ENCODE results near the gene NCAPG2.

Gene NCAPG2, protein sequence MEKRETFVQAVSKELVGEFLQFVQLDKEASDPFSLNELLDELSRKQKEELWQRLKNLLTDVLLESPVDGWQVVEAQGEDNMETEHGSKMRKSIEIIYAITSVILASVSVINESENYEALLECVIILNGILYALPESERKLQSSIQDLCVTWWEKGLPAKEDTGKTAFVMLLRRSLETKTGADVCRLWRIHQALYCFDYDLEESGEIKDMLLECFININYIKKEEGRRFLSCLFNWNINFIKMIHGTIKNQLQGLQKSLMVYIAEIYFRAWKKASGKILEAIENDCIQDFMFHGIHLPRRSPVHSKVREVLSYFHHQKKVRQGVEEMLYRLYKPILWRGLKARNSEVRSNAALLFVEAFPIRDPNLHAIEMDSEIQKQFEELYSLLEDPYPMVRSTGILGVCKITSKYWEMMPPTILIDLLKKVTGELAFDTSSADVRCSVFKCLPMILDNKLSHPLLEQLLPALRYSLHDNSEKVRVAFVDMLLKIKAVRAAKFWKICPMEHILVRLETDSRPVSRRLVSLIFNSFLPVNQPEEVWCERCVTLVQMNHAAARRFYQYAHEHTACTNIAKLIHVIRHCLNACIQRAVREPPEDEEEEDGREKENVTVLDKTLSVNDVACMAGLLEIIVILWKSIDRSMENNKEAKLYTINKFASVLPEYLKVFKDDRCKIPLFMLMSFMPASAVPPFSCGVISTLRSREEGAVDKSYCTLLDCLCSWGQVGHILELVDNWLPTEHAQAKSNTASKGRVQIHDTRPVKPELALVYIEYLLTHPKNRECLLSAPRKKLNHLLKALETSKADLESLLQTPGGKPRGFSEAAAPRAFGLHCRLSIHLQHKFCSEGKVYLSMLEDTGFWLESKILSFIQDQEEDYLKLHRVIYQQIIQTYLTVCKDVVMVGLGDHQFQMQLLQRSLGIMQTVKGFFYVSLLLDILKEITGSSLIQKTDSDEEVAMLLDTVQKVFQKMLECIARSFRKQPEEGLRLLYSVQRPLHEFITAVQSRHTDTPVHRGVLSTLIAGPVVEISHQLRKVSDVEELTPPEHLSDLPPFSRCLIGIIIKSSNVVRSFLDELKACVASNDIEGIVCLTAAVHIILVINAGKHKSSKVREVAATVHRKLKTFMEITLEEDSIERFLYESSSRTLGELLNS

DNA sequence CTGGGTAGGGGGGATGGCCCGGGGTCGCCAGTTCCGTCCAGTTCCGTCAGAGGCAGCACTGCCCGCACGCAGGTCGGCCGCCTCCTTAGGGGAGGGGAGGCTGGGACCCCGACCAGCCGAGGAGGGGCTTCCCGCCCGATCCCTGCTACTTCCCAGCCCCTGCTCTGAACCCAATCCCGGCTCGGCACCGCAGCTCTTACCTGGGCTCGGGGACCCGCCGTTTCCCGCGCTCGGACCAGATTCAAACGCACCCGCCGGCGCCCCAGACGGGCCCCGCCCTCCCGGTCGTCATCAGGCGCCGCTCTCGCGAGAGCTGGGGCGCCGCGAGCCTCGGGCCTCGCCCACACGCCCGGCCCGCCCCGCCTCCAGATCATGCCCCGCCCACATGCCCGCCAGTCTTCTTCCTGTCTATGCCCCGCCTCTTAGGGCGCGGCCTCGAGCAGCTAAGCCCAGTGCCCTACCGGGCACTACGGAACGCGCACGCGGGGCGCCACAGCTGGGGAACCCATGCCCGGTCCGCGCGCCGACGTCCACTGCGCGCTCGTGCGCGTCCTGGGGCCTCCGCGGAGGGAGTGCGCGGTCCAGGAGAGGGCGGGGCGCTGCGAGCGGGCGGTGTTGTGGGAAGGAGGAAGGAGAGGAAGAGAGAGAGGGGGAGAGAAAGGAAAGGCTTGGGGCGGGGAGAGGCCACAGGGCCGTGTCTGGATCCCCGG is at the start of gene NCAPG2:
Gene NCAPG2, minus strand, starts transcription at position 281 of the 710 bp plus-strand sequence. CDS start 2,905 bp downstream, outside the sequence.
- TF ChIP-seq GATA3 (IDR thresholded peaks at IDR 0.05; ENCODE audit: low read depth, low read length) (no peak), GATA2 (IDR thresholded peaks at IDR 0.05; ENCODE audit: low read depth, low read length) (no peak)

GRCh38 chr7:158753900-158754299 is 49.3 kb upstream of the NCAPG2 start:
- TF ChIP-seq GATA2 (IDR thresholded peaks at IDR 0.05; ENCODE audit: low read depth, low read length) (no peak), GATA3 (IDR thresholded peaks at IDR 0.05; ENCODE audit: low read depth, low read length) (no peak)

GRCh38 chr7:158751751-158752150 is 47.1 kb upstream of the NCAPG2 start:
- TF ChIP-seq GATA2 (IDR thresholded peaks at IDR 0.05; ENCODE audit: low read depth, low read length) (no peak), GATA3 (IDR thresholded peaks at IDR 0.05; ENCODE audit: low read depth, low read length) (no peak)

GRCh38 chr7:158751199-158751598 is 46.6 kb upstream of the NCAPG2 start:
- TF ChIP-seq GATA3 (IDR thresholded peaks at IDR 0.05; ENCODE audit: low read depth, low read length) (no peak), GATA2 (IDR thresholded peaks at IDR 0.05; ENCODE audit: low read depth, low read length) (no peak)

- TF ChIP-seq GATA2 (IDR thresholded peaks at IDR 0.05; ENCODE audit: low read depth, low read length) (no peak), GATA3 (IDR thresholded peaks at IDR 0.05; ENCODE audit: low read depth, low read length) (no peak)
These were observed 46.1 kb upstream of the NCAPG2 start for GRCh38 chr7:158750702-158751101.

GRCh38 chr7:158749396-158749795 is 44.8 kb upstream of the NCAPG2 start:
- TF ChIP-seq GATA3 (IDR thresholded peaks at IDR 0.05; ENCODE audit: low read depth, low read length) (no peak), GATA2 (IDR thresholded peaks at IDR 0.05; ENCODE audit: low read depth, low read length) (no peak)

DNA sequence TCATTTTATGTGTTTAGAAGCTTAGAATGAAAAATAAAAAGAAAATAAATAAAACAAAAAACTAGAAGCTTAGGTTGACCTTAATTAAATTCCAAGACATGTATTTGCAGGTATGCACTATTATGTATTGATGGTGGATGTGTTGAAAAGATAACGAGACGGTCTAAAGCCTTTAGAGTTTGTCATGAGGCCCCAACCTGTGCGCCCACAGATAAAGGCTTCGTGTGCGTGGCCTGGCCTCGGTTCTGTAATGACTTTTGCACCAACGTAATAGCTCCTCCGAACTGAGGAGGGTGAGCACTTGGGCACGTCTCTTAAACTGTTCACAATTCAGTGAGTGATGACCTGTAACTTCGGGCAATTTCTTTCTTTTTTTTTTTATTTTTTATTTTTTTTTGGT is 43.7 kb upstream of the NCAPG2 start:
- TF ChIP-seq GATA2 (IDR thresholded peaks at IDR 0.05; ENCODE audit: low read depth, low read length) (no peak), GATA3 (IDR thresholded peaks at IDR 0.05; ENCODE audit: low read depth, low read length) (no peak)

GRCh38 chr7:158747408-158747807 is 42.8 kb upstream of the NCAPG2 start:
- TF ChIP-seq GATA3 (IDR thresholded peaks at IDR 0.05; ENCODE audit: low read depth, low read length) = no peak
- TF ChIP-seq GATA2 (IDR thresholded peaks at IDR 0.05; ENCODE audit: low read depth, low read length) = no peak

GRCh38 chr7:158746957-158747356 is 42.4 kb upstream of the NCAPG2 start:
- TF ChIP-seq GATA2 (IDR thresholded peaks at IDR 0.05; ENCODE audit: low read depth, low read length) = no peak
- TF ChIP-seq GATA3 (IDR thresholded peaks at IDR 0.05; ENCODE audit: low read depth, low read length) = no peak

DNA sequence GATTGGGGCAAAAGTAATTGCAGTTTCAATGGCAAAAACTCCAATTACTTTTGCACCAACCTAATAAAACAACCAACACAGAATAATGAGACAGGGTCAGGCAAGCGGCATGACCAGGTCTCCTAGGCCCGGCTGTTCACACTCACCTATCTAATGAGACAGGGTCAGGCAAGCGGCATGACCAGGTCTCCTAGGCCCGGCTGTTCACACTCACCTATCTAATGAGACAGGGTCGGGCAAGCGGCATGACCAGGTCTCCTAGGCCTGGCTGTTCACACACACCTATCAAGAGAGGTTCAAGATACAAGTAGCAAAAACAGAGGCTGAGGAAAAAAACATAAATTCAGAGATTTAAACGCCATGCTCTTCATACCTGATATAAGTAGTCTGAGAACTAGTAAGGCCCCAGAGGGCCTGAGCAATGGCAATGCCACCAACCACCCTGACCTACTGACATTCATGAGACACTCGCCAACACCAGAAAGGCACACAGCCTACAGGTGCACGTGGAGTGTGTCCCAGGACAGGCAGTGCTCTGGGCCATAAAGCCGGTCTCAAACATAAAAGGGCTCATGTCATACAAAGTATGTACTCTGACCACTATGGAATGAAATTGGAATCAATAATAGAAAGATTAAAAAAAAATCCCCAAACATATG is 40.6 kb upstream of the NCAPG2 start:
- TF ChIP-seq GATA3 (IDR thresholded peaks at IDR 0.05; ENCODE audit: low read depth, low read length) (no peak), GATA2 (IDR thresholded peaks at IDR 0.05; ENCODE audit: low read depth, low read length) (no peak)

GRCh38 chr7:158744070-158744469 is 39.5 kb upstream of the NCAPG2 start:
- TF ChIP-seq GATA3 (IDR thresholded peaks at IDR 0.05; ENCODE audit: low read depth, low read length) = no peak
- no peak for TF ChIP-seq GATA2 (IDR thresholded peaks at IDR 0.05; ENCODE audit: low read depth, low read length)

- TF ChIP-seq GATA3 (IDR thresholded peaks at IDR 0.05; ENCODE audit: low read depth, low read length) = no peak
- TF ChIP-seq GATA2 (IDR thresholded peaks at IDR 0.05; ENCODE audit: low read depth, low read length) = no peak
These were observed 38.6 kb upstream of the NCAPG2 start for GRCh38 chr7:158743219-158743618.
